ENCODE data around the gene SAMD8.

DNA sequence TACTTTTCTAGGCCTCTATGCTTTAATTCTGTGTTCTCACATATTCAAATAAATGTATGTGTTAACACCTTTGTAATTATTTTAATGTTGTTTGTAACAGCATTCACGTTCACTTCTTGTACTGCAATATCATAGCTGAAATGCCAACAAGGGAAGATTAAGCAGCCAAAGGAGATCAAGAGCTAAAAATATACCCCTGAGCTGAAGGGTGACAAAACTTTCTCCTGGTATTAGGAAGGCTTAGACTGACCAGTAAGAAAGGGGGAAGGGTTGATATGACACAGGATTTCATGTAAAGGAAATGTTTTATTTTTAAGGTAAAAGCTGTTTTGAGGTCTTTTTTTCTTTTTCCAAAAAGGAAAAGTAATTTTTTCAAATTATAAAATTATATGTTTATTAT lies 58.8 kb downstream of the SAMD8 start:
- TF ChIP-seq POLR2A (IDR thresholded peaks at IDR 0.05; ENCODE audit: low read length), result no peak
- TF ChIP-seq GATA1 (IDR thresholded peaks at IDR 0.05; ENCODE audit: low read depth, low read length), result no peak

Data from erythroblast (primary cell).